ENCODE results near the gene TNFRSF12A. TPM values are rescaled to one million over a fixed set of nuclear protein-coding genes. Genes with fewer than 3 reads are reported as not detected.

TNFRSF12A gene
- total and polyA plus RNA-seq, 2 of the 8 experiments (the other 6 are each of a cell fraction or from before 2014, with no cell fraction given): 81.0 to 82.5 TPM

GRCh38 chr16:3026609-3027488 lies 6.7 kb downstream of the TNFRSF12A start:
- no peak overlapping the region for H2BK15ac ChIP-seq (ENCODE audit: low read length)
- peak in 1 of 2 experiments; percentile 62; a peak in 2 of 3 replicates for TF ChIP-seq POLR2A (IDR thresholded peaks at IDR 0.05; ENCODE audit: control extremely low read depth in 1 of 2, low read depth in 2 of 2, low read length in 2 of 2)
- no peak for TF ChIP-seq ASH2L (IDR thresholded peaks at IDR 0.05; ENCODE audit: low read length)
- H3K9me3 ChIP-seq (ENCODE audit: insufficient read depth in 2 of 2, low read depth in 1 of 2, low read length in 1 of 2): no peaks in the 10 kb centered on the region
- H3K79me1 ChIP-seq (ENCODE audit: low read depth, low read length): no peaks in the 10 kb centered on the region
- H2AFZ ChIP-seq (ENCODE audit: low read length): no peak overlapping the region
- 95% methylated on average over 24 of the region's 24 CpGs; no CpG with 5 or more reads in 1 of the 2 experiments for WGBS, 2 experiments (ENCODE audit: extremely low coverage in 1 of 2, insufficient coverage in 1 of 2, insufficient read length in 1 of 2, insufficient replicate concordance in 2 of 2, low coverage in 1 of 2, low lambda C conversion rate in 2 of 2, missing lambda C conversion rate in 1 of 2)
- no peaks in the 10 kb centered on the region for H3K27me3 ChIP-seq (replicated peaks in 1 of 4; ENCODE audit: control insufficient read depth in 3 of 4, extremely low read depth in 1 of 4, insufficient read depth in 3 of 4, low read length in 3 of 4)
- CTCF ChIA-PET (ENCODE audit: partially characterized antibody): interaction anchor here (0.7 to 23.8 kb wide), 8 partner anchors 8 to 98 kb away, joined by 3 to 639 read pairs (median 4); partner anchors contain the start of genes CLDN6, CLDN9, HCFC1R1 and THOC6
- no peak overlapping the region for H2BK12ac ChIP-seq (ENCODE audit: low read depth, low read length)
- H4K91ac ChIP-seq (replicated peaks; ENCODE audit: insufficient read length, low read length): no peak overlapping the region
- H2BK5ac ChIP-seq (ENCODE audit: low read depth, low read length): no peak overlapping the region
- no peak overlapping the region for H2BK20ac ChIP-seq (ENCODE audit: low read length)
- H3K23me2 ChIP-seq (ENCODE audit: low read depth, low read length): peaks cover 15% of the 10 kb centered on the region; the same call in 1 of the 2 replicates
- H2AK5ac ChIP-seq (ENCODE audit: low read depth, low read length): no peak overlapping the region
- H3K56ac ChIP-seq (replicated peaks; ENCODE audit: insufficient read length, low read depth, low read length): no peak overlapping the region
- POLR2A ChIA-PET (ENCODE audit: partially characterized antibody): interaction anchor here (1.2 to 35.7 kb wide), 14 partner anchors 2 to 102 kb away, joined by 3 to 1808 read pairs (median 34); partner anchors contain the start of genes BICDL2, CLDN6, CLDN9 and HCFC1R1
- no peak overlapping the region for H3K4me3 ChIP-seq (ENCODE audit: extremely low read depth in 1 of 4, insufficient read depth in 2 of 4, low read depth in 3 of 4, low read length in 4 of 4)
- peaks cover 0 to 21% (median 11%) of the 10 kb centered on the region in 4 experiments; a peak in 7 of 8 replicates for H3K36me3 ChIP-seq (ENCODE audit: control insufficient read depth in 2 of 4, insufficient read depth in 4 of 4, low read length in 3 of 4)
- peaks cover 0 to 24% (median 19%) of the 10 kb centered on the region in 4 experiments; a peak in 6 of 7 replicates for H3K4me1 ChIP-seq (replicated peaks in 1 of 4; ENCODE audit: control insufficient read depth in 3 of 4, insufficient read depth in 4 of 4, low read length in 3 of 4)
- H3K9ac ChIP-seq (replicated peaks in 1 of 4; ENCODE audit: extremely low read depth in 1 of 4, low read depth in 3 of 4, low read length in 3 of 4): no peak overlapping the region
- peaks cover 9 to 31% of the 10 kb centered on the region in 2 experiments for H4K20me1 ChIP-seq (replicated peaks in 1 of 2; ENCODE audit: control insufficient read depth in 1 of 2, insufficient read depth in 2 of 2, low read length in 2 of 2)
- H3K23ac ChIP-seq (ENCODE audit: insufficient read length): no peak overlapping the region
- H3K18ac ChIP-seq (ENCODE audit: extremely low read depth, low read length): no peak overlapping the region
- H3K4me2 ChIP-seq (ENCODE audit: insufficient read depth in 1 of 2, low read depth in 2 of 2, low read length in 2 of 2): no peak overlapping the region
- no peak overlapping the region; the same call in 1 of the 2 replicates for H4K8ac ChIP-seq (ENCODE audit: extremely low read depth, insufficient read depth, low read length)
- no peak overlapping the region for H3K27ac ChIP-seq (ENCODE audit: low read depth, low read length)
- H3K14ac ChIP-seq (ENCODE audit: insufficient read length): no peak overlapping the region
- H3K79me2 ChIP-seq (ENCODE audit: control insufficient read depth in 1 of 2, insufficient read depth in 2 of 2, low read length in 2 of 2): no peaks in the 10 kb centered on the region
- FAIRE-seq (no peak), DNase-seq (ENCODE audit: low read depth in 1 of 2, low spot score in 2 of 2) (peak in 1 of 2 experiments; percentile 49)
- no peak overlapping the region for H2BK120ac ChIP-seq (replicated peaks; ENCODE audit: low read depth, low read length)
- no peak overlapping the region for H4K5ac ChIP-seq (ENCODE audit: insufficient read length, low read depth, low read length)
- H3K4ac ChIP-seq (replicated peaks; ENCODE audit: insufficient read length, low read depth, low read length): no peak overlapping the region
